ENCODE measurements around the gene FEZF2. TPM values are rescaled to one million over a fixed set of nuclear protein-coding genes. Genes with fewer than 3 reads are reported as not detected.

The FEZF2 gene
- total RNA-seq, 1 donor from 2014 or later = not detected

- ATAC-seq (ENCODE audit: poor library complexity) (no peak), DNase-seq (no peak)
- intact Hi-C loops (cut with DNase I) = no loop called here
Observed at GRCh38 chr3:62374341-62375218, 1.2 kb upstream of the FEZF2 start.

DNA sequence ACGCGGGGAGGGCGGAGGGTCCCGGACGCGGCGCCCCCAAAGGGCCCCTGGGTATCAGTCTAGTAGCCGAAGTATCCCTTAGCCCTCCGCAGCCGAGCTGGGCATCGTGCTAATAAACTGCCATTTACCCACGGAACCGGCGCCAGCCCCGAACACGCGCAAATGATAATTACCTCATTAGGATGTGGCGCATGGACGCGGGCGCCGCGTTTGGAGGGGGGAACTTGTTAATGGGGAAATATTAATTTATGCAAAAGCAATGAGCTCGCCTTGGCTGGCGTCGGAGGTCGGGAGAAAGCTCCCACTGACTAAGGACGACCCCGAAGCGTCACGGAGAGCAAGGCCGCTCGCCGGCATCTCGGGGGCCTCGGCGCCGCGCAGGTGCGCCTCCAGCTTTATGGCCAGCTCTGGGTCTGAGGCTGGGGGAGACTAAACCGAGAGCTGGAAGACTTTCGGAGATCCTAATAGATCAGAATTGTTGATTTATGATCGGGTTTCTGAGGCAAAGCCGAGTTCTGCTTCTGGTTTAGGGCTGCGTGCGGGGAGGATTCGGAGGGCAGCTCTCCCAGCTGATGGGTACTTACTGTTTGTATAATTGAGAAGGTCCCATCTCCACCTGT lies 474 bp upstream of the FEZF2 start:
- ATAC-seq (ENCODE audit: poor library complexity) (no peak), DNase-seq (no peak)
- intact Hi-C loops (cut with DNase I) = no loop called here

DNA sequence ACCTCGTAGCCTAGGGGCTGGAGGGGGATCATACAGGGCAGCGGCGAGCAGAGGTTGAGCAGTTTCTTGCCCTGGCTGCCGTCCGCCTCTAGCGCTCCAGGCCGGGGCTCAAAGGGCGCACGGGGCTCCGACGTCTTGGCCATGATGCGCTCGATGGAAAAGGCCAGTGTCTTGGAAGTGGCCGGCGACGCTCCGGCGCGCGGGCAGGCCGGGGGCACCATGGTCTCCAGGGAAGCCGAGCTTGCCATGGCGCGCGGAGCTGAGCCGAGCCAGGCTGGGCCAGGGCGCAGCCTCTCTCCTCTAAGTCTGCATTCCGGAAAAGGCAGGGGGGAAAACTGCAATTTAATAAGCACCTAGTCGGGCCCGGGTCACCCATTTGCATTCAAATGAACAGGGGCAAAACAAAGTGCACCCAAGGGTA lies 719 bp downstream of the FEZF2 start:
- ATAC-seq (ENCODE audit: poor library complexity) (no peak), DNase-seq (no peak)
- intact Hi-C loops (cut with DNase I) = no loop called here

GRCh38 chr3:62371720-62372591 lies 1.4 kb downstream of the FEZF2 start:
- DNase-seq = no peak
- intact Hi-C loops (cut with DNase I) = no loop called here

DNA sequence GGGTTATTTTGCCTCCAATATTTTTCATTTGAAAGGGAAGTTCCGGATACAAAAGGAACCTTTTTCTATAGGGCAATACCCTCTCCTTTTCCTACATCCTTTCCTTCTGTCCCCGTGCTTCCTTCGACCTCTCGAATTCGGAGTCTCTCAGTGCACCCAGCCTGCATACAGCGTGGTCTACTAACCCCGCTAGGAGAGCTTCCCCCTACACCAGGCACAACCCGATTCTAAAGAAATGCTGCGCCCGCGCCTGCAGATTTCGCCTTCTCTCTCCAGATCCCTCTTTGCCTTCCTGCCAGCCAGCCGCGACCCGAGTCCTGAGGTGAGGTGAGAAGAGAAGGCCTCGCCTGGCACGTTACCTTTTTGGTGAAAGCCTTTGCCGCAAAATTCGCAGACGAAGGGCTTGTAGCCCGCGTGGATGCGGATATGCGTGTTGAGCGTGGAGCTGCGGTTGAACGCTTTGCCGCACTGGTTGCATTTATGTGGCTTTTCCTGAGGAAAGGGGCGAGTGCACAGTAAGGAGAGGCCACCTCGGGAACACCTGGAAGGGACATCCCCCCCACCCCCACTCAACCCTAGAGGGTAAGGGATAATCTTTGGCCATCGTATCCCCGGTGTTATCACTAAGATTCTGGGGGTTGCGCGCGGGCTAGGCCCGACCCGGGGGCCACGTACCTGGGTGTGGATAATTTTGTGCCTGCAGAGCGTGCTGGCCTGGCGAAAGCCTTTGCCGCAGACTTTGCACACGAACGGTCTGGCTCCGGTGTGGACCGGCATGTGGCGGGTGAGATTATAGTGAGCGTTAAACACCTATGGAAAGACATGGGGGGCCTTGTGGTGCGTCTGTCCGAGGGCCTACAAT lies 2.3 kb downstream of the FEZF2 start:
- ATAC-seq (ENCODE audit: poor library complexity) (no peak), DNase-seq (no peak)

More at GRCh38 chr3:62371720-62372591, 1.4 kb downstream of the FEZF2 start:
- ATAC-seq (ENCODE audit: poor library complexity) = no peak

GRCh38 chr3:62370112-62370857 lies 3.1 kb downstream of the FEZF2 start:
- DNase-seq (no peak), ATAC-seq (ENCODE audit: poor library complexity) (no peak)
- intact Hi-C loops (cut with DNase I) = no loop called here

More for the DNA sequence above, 2.3 kb downstream of the FEZF2 start:
- intact Hi-C loops (cut with DNase I) = no loop called here

GRCh38 chr3:62369476-62369743 lies 3.9 kb downstream of the FEZF2 start:
- ATAC-seq (ENCODE audit: poor library complexity) (no peak), DNase-seq (no peak)
- intact Hi-C loops (cut with DNase I) = no loop called here

DNA sequence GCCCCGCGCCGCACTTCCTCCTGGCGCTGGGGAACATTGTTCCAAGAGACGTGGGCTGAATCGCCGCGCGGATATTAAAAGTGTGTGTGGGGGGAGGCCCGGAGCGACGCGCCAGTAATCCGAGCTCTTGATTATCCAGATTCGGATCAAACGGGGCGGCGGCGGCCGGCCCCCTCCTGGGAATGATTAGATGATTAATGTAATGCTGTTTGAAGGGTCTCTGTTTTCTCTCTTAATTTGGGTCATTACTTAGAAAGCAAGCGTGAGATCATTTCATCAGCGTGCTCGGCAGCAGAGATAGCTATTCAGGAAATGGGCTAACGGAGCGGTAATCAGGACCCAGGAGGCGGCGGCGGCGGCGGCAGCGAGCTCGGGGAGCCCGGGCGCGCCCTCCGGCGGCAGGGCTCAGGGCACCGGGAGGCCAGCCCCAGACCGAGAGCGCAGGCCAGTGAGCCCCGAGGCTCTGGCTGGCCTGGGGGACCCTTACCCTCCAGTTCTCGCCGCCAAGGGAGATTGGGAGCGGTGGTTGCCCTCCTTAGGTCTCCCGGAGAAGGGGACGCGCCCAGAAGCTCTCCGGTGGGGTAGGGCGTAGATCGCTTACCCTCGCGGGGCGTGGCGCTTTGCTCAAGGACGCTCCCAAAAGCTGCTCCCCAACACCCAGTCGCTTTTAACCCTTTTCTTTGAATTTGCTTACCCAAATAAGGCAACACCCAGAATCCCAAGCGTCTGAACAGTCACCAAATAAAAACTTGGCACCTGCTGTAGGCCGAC lies 4.5 kb downstream of the FEZF2 start:
- intact Hi-C loops (cut with DNase I) = no loop called here
- DNase-seq (no peak), ATAC-seq (ENCODE audit: poor library complexity) (no peak)

- intact Hi-C loops (cut with DNase I) = no loop called here
- ATAC-seq (ENCODE audit: poor library complexity) = no peak
- DNase-seq = no peak
Observed at GRCh38 chr3:62368290-62368704, 5.1 kb downstream of the FEZF2 start.

- no peak for ATAC-seq (ENCODE audit: poor library complexity)
- intact Hi-C loops (cut with DNase I) = no loop called here
- no peak for DNase-seq
Observed at GRCh38 chr3:62367763-62368195, 5.6 kb downstream of the FEZF2 start.

DNA sequence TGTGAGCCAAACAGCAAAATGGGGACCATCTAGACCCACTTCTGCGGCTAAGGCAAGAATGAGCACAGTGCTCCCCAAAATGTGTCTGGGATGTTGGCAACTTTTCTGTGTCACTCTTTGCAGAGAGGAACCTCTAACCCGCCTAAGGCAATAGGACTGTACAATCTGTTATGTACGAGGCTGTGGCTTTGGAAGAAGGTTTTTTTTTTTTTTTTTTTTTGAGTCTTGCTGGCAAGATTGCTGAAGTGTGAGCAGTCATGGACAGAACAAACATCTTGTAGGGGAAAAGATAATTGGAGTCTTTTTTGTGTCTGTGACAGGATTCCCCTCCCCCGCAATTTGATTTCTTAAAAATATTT lies 7.2 kb downstream of the FEZF2 start:
- intact Hi-C loops (cut with DNase I) = no loop called here
- no peak for DNase-seq
- no peak for ATAC-seq (ENCODE audit: poor library complexity)

DNA sequence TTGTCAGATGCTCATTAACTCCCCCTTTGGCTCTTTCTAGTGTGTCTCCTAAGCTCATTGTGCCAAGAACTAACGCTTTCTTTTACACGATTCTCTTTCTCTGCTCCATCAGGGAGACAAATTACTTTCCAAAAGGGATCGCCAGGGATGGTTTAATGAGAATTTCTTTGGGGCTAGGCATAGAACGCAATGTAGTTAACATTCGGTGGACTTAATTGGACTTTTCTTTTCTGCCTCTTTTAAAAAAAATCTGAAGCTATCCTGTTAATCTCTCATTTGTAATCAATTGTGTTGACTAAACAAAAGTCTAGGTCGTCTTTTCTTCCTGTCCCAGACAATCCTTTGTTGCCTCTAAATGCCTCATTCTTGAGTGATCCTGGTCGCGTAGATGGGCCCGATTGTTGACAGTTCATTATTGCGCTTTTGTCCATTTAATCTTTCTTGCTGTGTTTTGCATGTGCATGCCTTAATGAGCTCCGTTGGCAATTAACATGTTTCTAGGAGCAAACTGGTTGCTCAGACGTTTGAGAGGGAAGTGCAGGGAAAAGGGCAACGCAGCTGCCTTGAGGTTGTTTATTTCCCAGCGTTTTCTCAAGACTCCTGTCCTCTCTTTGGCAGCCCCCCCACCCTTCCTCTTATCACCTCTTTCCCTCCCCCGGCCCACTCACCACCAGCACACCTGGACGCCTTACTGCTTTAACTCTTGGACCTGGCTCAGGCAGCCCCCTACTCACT lies 7.8 kb downstream of the FEZF2 start:
- intact Hi-C loops (cut with DNase I) = no loop called here
- ATAC-seq (ENCODE audit: poor library complexity) = no peak
- no peak for DNase-seq

DNA sequence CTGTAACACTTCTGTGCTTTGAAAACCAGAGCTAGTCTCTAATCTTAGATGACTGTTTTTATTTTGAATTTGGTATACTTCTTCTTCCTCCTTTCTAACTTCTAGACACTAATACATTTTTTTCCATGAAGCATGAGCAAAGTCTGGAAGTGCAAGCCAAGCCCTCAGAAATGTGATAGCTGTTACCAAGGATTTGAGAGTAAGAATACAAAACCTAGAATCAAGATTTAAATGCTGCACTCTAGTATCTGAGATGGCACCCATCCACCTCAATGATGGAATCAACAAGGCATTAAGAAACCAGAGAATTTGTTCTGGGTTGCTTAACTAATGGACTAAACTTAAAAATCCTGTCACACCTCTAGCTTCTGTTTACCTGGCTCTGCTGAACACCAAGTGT lies 9.2 kb downstream of the FEZF2 start:
- intact Hi-C loops (cut with DNase I) = no loop called here
- no peak for DNase-seq
- ATAC-seq (ENCODE audit: poor library complexity) = no peak

DNA sequence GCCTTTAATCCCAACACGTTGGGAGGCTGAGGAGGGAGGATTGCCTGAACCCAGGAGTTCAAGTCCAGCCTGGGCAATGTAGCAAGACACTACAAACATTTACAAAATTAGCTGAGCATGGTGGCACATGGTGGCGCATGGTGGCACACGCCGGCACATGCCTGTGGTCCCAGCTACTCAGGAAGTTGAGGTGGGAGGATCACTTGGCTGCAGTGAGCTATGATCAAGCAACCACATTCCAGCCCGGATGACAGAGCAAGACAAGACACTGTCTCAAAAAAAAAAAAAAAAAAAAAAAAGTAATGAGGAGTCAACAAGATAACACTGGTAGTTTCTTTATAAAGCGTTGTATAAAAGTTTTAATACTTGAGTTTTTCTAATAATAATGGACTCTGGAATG lies 10.1 kb downstream of the FEZF2 start:
- intact Hi-C loops (cut with DNase I) = no loop called here
- no peak for ATAC-seq (ENCODE audit: poor library complexity)
- DNase-seq = no peak

GRCh38 chr3:62361824-62362223 lies 11.5 kb downstream of the FEZF2 start:
- intact Hi-C loops (cut with DNase I) = no loop called here

GRCh38 chr3:62361261-62361660 lies 12.1 kb downstream of the FEZF2 start:
- intact Hi-C loops (cut with DNase I) = no loop called here
- no peak for ATAC-seq (ENCODE audit: poor library complexity)
- no peak for DNase-seq

More at GRCh38 chr3:62361824-62362223, 11.5 kb downstream of the FEZF2 start:
- ATAC-seq (ENCODE audit: poor library complexity) = no peak
- no peak for DNase-seq

DNA sequence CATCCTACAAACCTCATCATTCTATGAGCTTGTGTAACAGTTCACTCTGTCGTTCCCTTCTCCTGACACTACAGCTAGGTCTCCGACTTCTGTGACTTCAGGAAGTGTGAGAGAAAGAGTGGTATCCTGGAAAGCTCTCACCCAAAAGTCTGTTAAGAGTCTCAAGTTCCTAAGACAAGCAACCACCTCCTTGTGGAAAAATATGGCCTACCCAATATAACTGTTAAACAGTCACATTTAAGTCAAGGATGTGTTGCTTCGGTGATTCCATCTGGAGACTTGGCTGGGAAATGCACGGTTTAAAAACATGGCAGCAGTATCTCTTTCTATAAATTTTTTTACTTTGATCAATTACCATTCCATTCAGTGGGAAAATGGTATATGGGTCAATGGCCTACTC lies 13.8 kb downstream of the FEZF2 start:
- ATAC-seq (ENCODE audit: poor library complexity) (no peak), DNase-seq (no peak)
- intact Hi-C loops (cut with DNase I) = no loop called here
